Stimulated activated effector memory CD8-positive, alpha-beta T cell treated with anti-CD3 and anti-CD28 coated beads, Interleukin-12 subunit alpha, Interleukin-12 subunit beta, amount 100 ng/mL, for 72 hours (primary cell): ENCODE data around the gene TRDN.
"Not testable (repeated sequence)": the region's sequence is repeated elsewhere in the genome, so short reads cannot be mapped to it uniquely, and the experiment has no call there.

Experiments
- ATAC-seq: fragments of 150-1000 bp; cut with Tn5 transposase; 2 replicates; pipeline ENCODE4 v1.10.0; 2021
- DNase-seq, 2 donors: peaks; one replicate each; pipeline ENCODE4 v3.0.0; 2021 to 2022; ENCODE audit warnings: low spot score in 2 of 2
- H3K27ac Mint-ChIP-seq: one replicate; pipeline ENCODE4 v1.8.0; 2022; ENCODE audit warnings: mild to moderate bottlenecking, mixed read lengths
- H3K36me3 Mint-ChIP-seq: one replicate; pipeline ENCODE4 v1.8.0; 2022; ENCODE audit warnings: mild to moderate bottlenecking, mixed read lengths
- H3K4me1 Mint-ChIP-seq: one replicate; pipeline ENCODE4 v1.8.0; 2022; ENCODE audit warnings: mixed read lengths
- H3K4me3 Mint-ChIP-seq: one replicate; pipeline ENCODE4 v1.8.0; 2022; ENCODE audit warnings: mild to moderate bottlenecking, mixed read lengths
- H3K9me3 Mint-ChIP-seq: one replicate; pipeline ENCODE4 v1.8.0; 2022; ENCODE audit warnings: mixed read lengths

The TRDN gene

GRCh38 chr6:123589973-123590372 is 46.8 kb downstream of the TRDN start:
- DNase-seq (no peak), ATAC-seq (no peak)
- Mint-ChIP-seq H3K9me3 (peaks cover 17% of the 10 kb centered on the region), H3K4me3 (no peak overlapping the region), H3K36me3 (no peaks in the 10 kb centered on the region), H3K4me1 (no peaks in the 10 kb centered on the region), H3K27ac (no peak overlapping the region)

DNA sequence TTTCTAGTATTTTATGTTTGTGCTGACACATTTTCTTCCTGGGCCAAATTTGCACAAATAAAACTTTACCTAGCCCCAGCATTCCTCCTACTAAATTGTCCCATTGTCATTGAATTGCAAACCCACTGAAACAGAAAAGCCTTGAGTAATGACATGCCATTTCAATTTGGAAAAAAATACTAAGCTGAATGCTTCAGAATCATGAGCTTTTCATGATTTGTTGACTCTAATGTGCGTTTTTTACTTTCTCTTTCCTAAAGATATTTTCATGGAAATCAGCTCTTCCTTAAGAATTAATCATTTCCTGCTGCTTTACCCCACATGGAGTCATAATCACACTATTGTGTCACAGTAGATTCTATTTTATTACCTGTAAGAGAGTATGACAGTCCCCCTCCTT is 47.4 kb downstream of the TRDN start:
- Mint-ChIP-seq H3K4me1 (no peaks in the 10 kb centered on the region), H3K4me3 (no peak overlapping the region), H3K27ac (no peak overlapping the region), H3K9me3 (peaks cover 22% of the 10 kb centered on the region), H3K36me3 (no peaks in the 10 kb centered on the region)
- no peak for DNase-seq
- ATAC-seq, result no peak

- Mint-ChIP-seq H3K4me3 (no peak overlapping the region), H3K4me1 (no peaks in the 10 kb centered on the region), H3K9me3 (peaks cover 28% of the 10 kb centered on the region), H3K27ac (no peak overlapping the region), H3K36me3 (no peaks in the 10 kb centered on the region)
- DNase-seq (no peak), ATAC-seq (no peak)
Observed at GRCh38 chr6:123588546-123588895, 48.2 kb downstream of the TRDN start.

DNA sequence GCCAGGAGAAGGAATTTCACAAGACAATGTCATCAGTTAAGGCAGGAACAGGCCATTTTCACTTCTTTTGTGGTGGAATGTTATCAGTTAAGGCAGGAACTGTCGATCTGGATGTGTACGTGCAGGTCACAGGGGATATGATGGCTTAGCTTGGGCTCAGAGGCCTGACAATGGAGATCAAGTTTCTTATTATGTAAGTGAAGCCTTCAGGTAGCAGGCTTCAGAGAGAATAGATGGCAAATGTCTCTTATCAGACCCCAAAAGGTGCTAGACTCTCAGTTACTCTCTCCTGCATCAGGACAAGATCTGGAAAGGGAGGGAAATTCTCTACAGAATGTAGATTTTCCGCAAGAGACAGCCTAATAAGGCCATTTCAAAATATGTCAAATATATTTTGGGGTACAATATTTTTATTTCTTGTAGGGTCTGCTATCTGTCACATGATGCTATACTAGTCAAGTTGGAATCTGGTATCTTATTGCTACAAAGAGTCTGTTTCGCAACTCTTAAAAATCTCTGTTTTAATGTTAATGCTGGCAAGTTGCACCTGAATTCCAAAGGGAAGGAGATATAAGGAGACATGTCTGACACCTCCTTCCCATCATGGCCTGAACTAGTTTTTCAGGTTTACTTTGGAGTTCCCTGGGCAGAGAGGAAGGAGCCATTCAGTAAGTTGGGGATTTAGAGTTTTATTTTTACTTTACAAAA is 48.8 kb downstream of the TRDN start:
- ATAC-seq (no peak), DNase-seq (no peak)
- no peak overlapping the region for H3K4me3 Mint-ChIP-seq
- H3K4me1 Mint-ChIP-seq, result no peaks in the 10 kb centered on the region
- peaks cover 32% of the 10 kb centered on the region for H3K9me3 Mint-ChIP-seq
- H3K27ac Mint-ChIP-seq, result no peak overlapping the region
- no peaks in the 10 kb centered on the region for H3K36me3 Mint-ChIP-seq

DNA sequence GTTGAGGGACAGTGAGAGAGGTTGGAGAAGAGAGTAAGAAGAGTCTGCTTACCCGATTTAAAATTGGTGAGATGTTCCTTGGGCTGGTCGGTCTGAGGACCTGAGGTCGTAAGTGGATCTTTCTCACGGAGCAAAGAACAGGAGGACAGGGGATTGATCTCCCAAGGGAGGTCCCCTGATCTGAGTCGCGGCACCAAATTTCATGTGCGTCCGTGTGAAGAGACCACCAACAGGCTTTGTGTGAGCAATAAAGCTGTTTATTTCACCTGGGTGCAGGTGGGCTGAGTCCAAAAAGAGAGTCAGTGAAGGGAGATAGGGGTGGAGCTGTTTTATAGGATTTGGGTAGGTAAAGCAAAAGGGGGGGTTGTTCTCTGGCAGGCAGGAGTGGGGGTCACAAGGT is 49.3 kb downstream of the TRDN start:
- H3K9me3 Mint-ChIP-seq, result peaks cover 37% of the 10 kb centered on the region
- H3K4me3 Mint-ChIP-seq, H3K4me1 Mint-ChIP-seq: not testable (repeated sequence)

DNA sequence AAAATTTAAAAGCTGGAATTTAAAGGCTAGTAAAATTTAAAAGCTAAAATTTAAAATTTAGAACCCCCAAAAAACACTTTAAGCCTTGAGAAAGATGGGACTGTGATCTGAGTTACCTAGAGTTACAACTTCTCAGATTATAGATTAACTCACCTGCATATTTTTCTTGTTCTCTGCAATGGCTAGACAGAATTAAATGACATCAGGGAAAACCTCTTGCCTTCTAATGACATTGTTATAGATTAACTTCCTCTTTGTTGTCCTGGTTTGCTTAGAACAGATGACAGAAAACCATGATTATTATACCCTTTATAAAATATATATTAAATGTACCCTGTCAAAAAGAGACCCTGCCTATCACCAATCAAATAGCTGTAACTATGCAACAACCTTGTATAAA is 56.4 kb downstream of the TRDN start:
- Mint-ChIP-seq H3K36me3 (no peaks in the 10 kb centered on the region), H3K9me3 (peaks cover 26% of the 10 kb centered on the region), H3K27ac (no peak overlapping the region), H3K4me3 (no peak overlapping the region), H3K4me1 (no peaks in the 10 kb centered on the region)
- ATAC-seq, result no peak
- no peak for DNase-seq

More for the DNA sequence above, 49.3 kb downstream of the TRDN start:
- not testable (repeated sequence) for H3K27ac Mint-ChIP-seq, H3K36me3 Mint-ChIP-seq, DNase-seq, ATAC-seq

GRCh38 chr6:123575188-123575587 is 61.6 kb downstream of the TRDN start:
- no peak for DNase-seq
- peaks cover 5% of the 10 kb centered on the region for H3K9me3 Mint-ChIP-seq
- ATAC-seq, result no peak
- H3K4me3 Mint-ChIP-seq, result no peak overlapping the region
- no peaks in the 10 kb centered on the region for H3K36me3 Mint-ChIP-seq
- no peak overlapping the region for H3K27ac Mint-ChIP-seq
- H3K4me1 Mint-ChIP-seq, result no peaks in the 10 kb centered on the region

GRCh38 chr6:123570813-123571684 is 65.7 kb downstream of the TRDN start:
- H3K27ac Mint-ChIP-seq, result no peak overlapping the region
- H3K9me3 Mint-ChIP-seq, result peaks cover 11% of the 10 kb centered on the region
- no peak overlapping the region for H3K4me3 Mint-ChIP-seq
- ATAC-seq (no peak), DNase-seq (no peak)
- no peaks in the 10 kb centered on the region for H3K4me1 Mint-ChIP-seq
- H3K36me3 Mint-ChIP-seq, result no peaks in the 10 kb centered on the region

DNA sequence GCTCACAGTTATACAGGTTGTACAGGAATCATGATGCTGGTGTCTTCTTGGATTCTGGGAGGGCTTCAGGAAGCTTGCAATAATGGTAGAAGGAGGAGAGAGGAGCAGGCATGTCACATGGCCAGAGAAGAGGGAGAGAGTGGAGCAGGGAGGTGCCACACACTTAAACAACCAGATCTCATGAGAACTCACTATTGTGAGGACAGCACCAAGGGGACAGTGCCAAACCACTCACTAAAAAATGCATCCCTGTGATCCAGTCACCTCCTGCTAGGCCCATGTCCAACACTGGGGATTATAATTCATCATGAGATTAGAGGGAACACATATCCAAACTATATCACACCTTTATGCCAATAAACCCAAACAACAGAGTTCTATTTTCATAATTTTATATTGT is 67.2 kb downstream of the TRDN start:
- no peak for ATAC-seq

DNA sequence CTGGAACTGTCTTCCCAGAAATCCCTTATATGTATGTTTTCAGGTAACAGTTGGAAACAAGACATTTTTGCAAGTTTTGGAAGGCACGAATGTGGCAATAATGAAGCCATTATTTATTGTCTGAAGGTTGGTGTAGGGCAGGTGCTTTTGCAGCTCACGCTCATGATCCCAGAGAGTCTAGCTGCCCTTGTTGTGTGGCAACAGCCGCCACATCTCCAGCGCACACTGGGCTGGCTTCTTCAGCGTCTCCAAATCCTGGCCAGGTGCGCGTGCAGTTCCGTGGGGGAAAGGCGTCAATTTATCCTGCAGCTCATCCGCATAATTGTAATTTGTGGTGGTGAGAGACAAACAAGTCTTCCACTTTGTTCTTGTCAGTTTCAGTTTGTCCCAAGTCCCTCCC is 71.2 kb downstream of the TRDN start:
- Mint-ChIP-seq H3K4me3 (no peak overlapping the region), H3K9me3 (peaks cover 18% of the 10 kb centered on the region), H3K36me3 (no peaks in the 10 kb centered on the region), H3K27ac (no peak overlapping the region), H3K4me1 (no peaks in the 10 kb centered on the region)
- ATAC-seq (no peak), DNase-seq (no peak)

More for the DNA sequence above, 67.2 kb downstream of the TRDN start:
- Mint-ChIP-seq H3K36me3 (no peaks in the 10 kb centered on the region), H3K27ac (no peak overlapping the region), H3K4me1 (no peaks in the 10 kb centered on the region), H3K4me3 (no peak overlapping the region), H3K9me3 (peaks cover 11% of the 10 kb centered on the region)
- DNase-seq, result no peak

- Mint-ChIP-seq H3K27ac (no peak overlapping the region), H3K9me3 (peaks cover 26% of the 10 kb centered on the region), H3K36me3 (no peaks in the 10 kb centered on the region), H3K4me1 (no peaks in the 10 kb centered on the region), H3K4me3 (no peak overlapping the region)
- ATAC-seq, result no peak
- no peak for DNase-seq
Observed at GRCh38 chr6:123564361-123564760, 72.4 kb downstream of the TRDN start.

- ATAC-seq, result no peak
- no peak for DNase-seq
- H3K36me3 Mint-ChIP-seq, result no peaks in the 10 kb centered on the region
- no peak overlapping the region for H3K27ac Mint-ChIP-seq
- H3K4me1 Mint-ChIP-seq, result no peaks in the 10 kb centered on the region
- no peak overlapping the region for H3K4me3 Mint-ChIP-seq
- peaks cover 32% of the 10 kb centered on the region for H3K9me3 Mint-ChIP-seq
Observed at GRCh38 chr6:123562677-123563076, 74.1 kb downstream of the TRDN start.

DNA sequence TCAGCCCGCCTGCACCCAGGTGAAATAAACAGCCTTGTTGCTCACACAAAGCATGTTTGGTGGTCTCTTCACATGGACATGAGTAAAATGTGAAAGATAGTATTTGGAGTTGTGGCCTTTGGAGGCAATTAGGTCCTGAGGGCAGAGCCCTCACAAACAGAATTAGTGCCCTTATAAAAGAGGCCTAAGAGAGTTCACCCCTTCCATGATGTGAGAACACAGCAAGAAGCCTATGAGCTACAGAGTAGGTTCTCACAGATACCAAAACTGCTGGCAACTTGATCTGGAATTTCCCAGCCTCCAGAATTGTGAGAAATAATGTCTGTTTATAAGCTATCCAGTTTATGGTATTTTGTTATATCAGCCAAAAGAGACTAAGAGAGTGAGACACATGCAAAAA is 74.5 kb downstream of the TRDN start:
- DNase-seq (no peak), ATAC-seq (no peak)
- H3K4me3 Mint-ChIP-seq, result no peak overlapping the region
- peaks cover 33% of the 10 kb centered on the region for H3K9me3 Mint-ChIP-seq
- H3K27ac Mint-ChIP-seq, result no peak overlapping the region
- H3K4me1 Mint-ChIP-seq, result no peaks in the 10 kb centered on the region
- no peaks in the 10 kb centered on the region for H3K36me3 Mint-ChIP-seq

- not testable (repeated sequence) for ATAC-seq, H3K27ac Mint-ChIP-seq, DNase-seq, H3K4me1 Mint-ChIP-seq, H3K4me3 Mint-ChIP-seq, H3K36me3 Mint-ChIP-seq
- peaks cover 40% of the 10 kb centered on the region for H3K9me3 Mint-ChIP-seq
Observed at GRCh38 chr6:123559816-123560215, 76.9 kb downstream of the TRDN start.

DNA sequence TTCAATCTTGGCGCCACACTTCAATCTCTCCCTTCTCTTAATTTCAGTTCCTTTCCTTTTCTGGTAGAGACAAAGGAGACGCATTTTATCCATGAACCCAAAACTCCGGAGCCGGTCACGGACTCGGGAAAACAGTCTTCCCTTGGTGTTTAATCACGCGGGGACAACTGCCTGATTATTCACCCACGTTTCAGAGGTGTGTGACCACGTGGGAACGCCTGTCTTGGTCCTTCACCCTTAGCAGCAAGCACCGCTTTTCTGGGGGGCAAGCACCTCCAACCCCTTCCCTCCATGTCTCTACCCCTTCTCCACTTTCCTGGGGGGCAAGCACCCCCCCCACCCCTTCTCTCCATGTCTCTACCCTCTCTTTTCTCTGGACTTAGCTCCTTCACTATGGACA is 79.3 kb downstream of the TRDN start:
- DNase-seq, H3K27ac Mint-ChIP-seq, ATAC-seq, H3K4me3 Mint-ChIP-seq, H3K4me1 Mint-ChIP-seq, H3K36me3 Mint-ChIP-seq: not testable (repeated sequence)
- peaks cover 40% of the 10 kb centered on the region for H3K9me3 Mint-ChIP-seq
